HepG2 (cell line): ENCODE measurements around the gene SDHAF1. TPM values are rescaled to one million over a fixed set of nuclear protein-coding genes. Genes with fewer than 3 reads are reported as not detected.
"Not testable (repeated sequence)": the region's sequence is repeated elsewhere in the genome, so short reads cannot be mapped to it uniquely, and the experiment has no call there.

ENCODE experiments used
- ATAC-seq: fragments of 200-7000 bp; cut with Tn5 transposase; 3 replicates; pipeline ENCODE4 v1.9.1; 2020; ENCODE audit warnings: mild to moderate bottlenecking, moderate library complexity
- BruUV-seq: library from RNA; stranded (reverse); fragments of 400-500 nt; replicated peaks from 2 replicates; lab custom pipeline; 2021; lab: Mats Ljungman, UMichigan
- CTCF ChIA-PET: fragments of 300-600 bp; formaldehyde crosslinking; extraction: SDS; loops from one replicate; lab custom pipeline; 2021; ENCODE audit warnings: low total read pairs, inconsistent platforms, low intra/inter-chr PET ratio; lab: Yijun Ruan, JAX
- POLR2A ChIA-PET: fragments of 350-600 bp; sonication (Branson Sonifier 250); formaldehyde crosslinking; loops from one replicate; lab custom pipeline; 2020; ENCODE audit warnings: antibody characterized with exemption, inconsistent platforms; lab: Yijun Ruan, JAX
- DNase-seq: peaks from one replicate; pipeline ENCODE4 v3.0.0-alpha.2; 2015; ENCODE audit warnings: low spot score
- FAIRE-seq: peaks from 3 replicates; lab custom pipeline; 2011; peaks lifted over from hg19 to GRCh38; lab: Jason Lieb, UNC
- H2AFZ ChIP-seq: one replicate; pipeline ENCODE4 v1.6.1; 2011; ENCODE audit warnings: low read length, inconsistent platforms
- H3K27ac ChIP-seq: fragments of 300-600 bp; 3 replicates; pipeline ENCODE4 v1.8.0; 2011; ENCODE audit warnings: mixed run types, mild to moderate bottlenecking, mixed read lengths, low read length, inconsistent platforms; ENCODE audit not compliant: insufficient read depth; ENCODE audit errors: extremely low read length
- H3K27me3 ChIP-seq, 2 experiments: fragments of 200-600 bp in 1 of 2; 2 replicates in 1 of 2; 3 replicates in 1 of 2; pipeline versions ENCODE4 v1.6.0 to v1.8.0; 2011; ENCODE audit warnings: low read length in 2 of 2, mild to moderate bottlenecking in 2 of 2, moderate library complexity in 2 of 2, inconsistent platforms in 1 of 2; ENCODE audit not compliant: insufficient read depth in 2 of 2, control insufficient read depth in 1 of 2
- H3K36me3 ChIP-seq, 2 experiments: fragments of 200-600 bp in 1 of 2; replicated peaks in 1 of 2; 2 replicates in 1 of 2; 3 replicates in 1 of 2; pipeline versions ENCODE4 v1.5.1 to v1.8.0; 2011; ENCODE audit warnings: low read length in 2 of 2, inconsistent platforms in 1 of 2; ENCODE audit not compliant: insufficient read depth in 2 of 2, control insufficient read depth in 1 of 2
- H3K4me1 ChIP-seq: 2 replicates; pipeline ENCODE4 v1.5.1; 2012; ENCODE audit warnings: low read length, inconsistent platforms; ENCODE audit not compliant: insufficient read depth
- H3K4me2 ChIP-seq: 2 replicates; pipeline ENCODE4 v1.6.0; 2011; ENCODE audit warnings: low read depth, low read length, inconsistent platforms
- H3K4me3 ChIP-seq, 3 experiments: fragments of 200-600 bp in 1 of 3; sonication (generic), shearing (Covaris generic) in 1 of 3; replicated peaks in 1 of 3; 2 replicates each; pipeline ENCODE4 v1.5.1; 2011 to 2016; ENCODE audit warnings: low read length in 3 of 3, inconsistent platforms in 2 of 3, low read depth in 2 of 3, mild to moderate bottlenecking in 2 of 3, control low read depth in 1 of 3, mixed read lengths in 1 of 3; ENCODE audit not compliant: insufficient read depth in 1 of 3
- H3K79me2 ChIP-seq: one replicate; pipeline ENCODE4 v1.6.1; 2011; ENCODE audit warnings: low read length, inconsistent platforms; ENCODE audit not compliant: insufficient read depth
- H3K9ac ChIP-seq: 2 replicates; pipeline ENCODE4 v1.6.0; 2011; ENCODE audit warnings: mild to moderate bottlenecking, low read depth, low read length, inconsistent platforms; ENCODE audit not compliant: insufficient read depth
- H3K9me3 ChIP-seq: 2 replicates; pipeline ENCODE4 v1.5.1; 2012; ENCODE audit warnings: mild to moderate bottlenecking, low read length
- H4K20me1 ChIP-seq: 2 replicates; pipeline ENCODE4 v1.6.0; 2011; ENCODE audit warnings: inconsistent platforms, mild to moderate bottlenecking, low read length, moderate library complexity; ENCODE audit not compliant: insufficient read depth
- HES4 ChIP-seq: sonication (generic); formaldehyde crosslinking; IDR thresholded peaks from 2 replicates; pipeline ENCODE4 v1.9.0; 2021; ENCODE audit warnings: mild to moderate bottlenecking, missing genetic modification reagents, borderline replicate concordance
- KDM4B ChIP-seq: sonication (generic); formaldehyde crosslinking; IDR thresholded peaks from 2 replicates; pipeline ENCODE4 v1.4.0; 2020; ENCODE audit warnings: missing genetic modification reagents
- KLF13 ChIP-seq: sonication (generic); formaldehyde crosslinking; IDR thresholded peaks from 2 replicates; pipeline ENCODE4 v1.4.0; 2020; ENCODE audit warnings: mild to moderate bottlenecking, missing genetic modification reagents
- NCOA5 ChIP-seq: sonication (generic); formaldehyde crosslinking; IDR thresholded peaks from 2 replicates; pipeline ENCODE4 v1.4.0; 2020; ENCODE audit warnings: missing genetic modification reagents
- NR2F6 ChIP-seq, 2 experiments: IDR thresholded peaks; 2 replicates each; pipeline ENCODE4 v1.6.1; 2016; ENCODE audit warnings: antibody characterized with exemption in 1 of 2, mild to moderate bottlenecking in 1 of 2
- TRIM22 ChIP-seq: fragments of 450-650 bp; IDR thresholded peaks from 2 replicates; pipeline ENCODE4 v1.6.1; 2017
- ZNF142 ChIP-seq: sonication (generic); formaldehyde crosslinking; IDR thresholded peaks from 2 replicates; pipeline ENCODE4 v1.4.0; 2020; ENCODE audit warnings: missing genetic modification reagents
- ZNF350 ChIP-seq: sonication (generic); formaldehyde crosslinking; IDR thresholded peaks from 2 replicates; pipeline ENCODE4 v1.4.0; 2020; ENCODE audit warnings: mild to moderate bottlenecking, low read depth, missing genetic modification reagents, borderline replicate concordance
- WGBS: methylation state at CpG from one replicate; pipeline ENCODE4 v1.1.6; 2017; ENCODE audit warnings: low lambda C conversion rate; 5-methylcytosine and 5-hydroxymethylcytosine counted together
- in situ Hi-C: cut with HindIII; loops from 2 replicates; pipeline ENCODE4 v1.10.0; 2017; ENCODE audit warnings: low pct_unique_long_range_greater_than_20kb; ENCODE audit not compliant: extremely low pct_ligation_motif_present
- intact Hi-C: fragments of 100-400 bp; cut with micrococcal nuclease; formaldehyde crosslinking; loops from one replicate; pipeline ENCODE4 v1.10.0; 2022; ENCODE audit not compliant: unreplicated experiment
- polyA plus RNA-seq, 8 experiments: library from polyadenylated mRNA; depleted of rRNA in 3 of 8; stranded (reverse) in 7 of 8; unstranded in 1 of 8; fragments of >200 nt; fragmentation: Illumina TruSeq in 4 of 8; extraction: Trizol in 4 of 8; gene quantifications; 2 replicates each; pipeline versions ENCODE4 v1.2.1 to v1.2.3, GENCODE V29; 2011 to 2016; ENCODE audit warnings: low read depth in 4 of 8, missing spikeins in 1 of 8, mixed read lengths in 1 of 8; ENCODE audit not compliant: insufficient read depth in 1 of 8
- total RNA-seq, 5 experiments: library from RNA; depleted of rRNA; stranded (reverse); fragments of >200 nt; fragmentation: Illumina TruSeq; extraction: Trizol; gene quantifications; 2 replicates each; pipeline ENCODE4 v1.2.3, GENCODE V29; 2016; ENCODE audit warnings: low read depth in 1 of 5

SDHAF1 gene
- total and polyA plus RNA-seq, 2 of the 13 experiments (the other 11 are each of a cell fraction or from before 2014, with no cell fraction given) = 17.8 to 22.8 TPM

- H3K9me3 ChIP-seq = no peaks in the 10 kb centered on the region
- H3K4me2 ChIP-seq = no peak overlapping the region
- POLR2A ChIA-PET = no interaction called here
- 17% methylated on average over 17 of the region's 20 CpGs for WGBS
- CTCF ChIA-PET = no interaction called here
- in situ Hi-C loops = no loop called here
- H3K9ac ChIP-seq = no peak overlapping the region
- no peak overlapping the region for H3K27ac ChIP-seq
- no peak overlapping the region for H3K4me3 ChIP-seq
- peaks cover 1 to 19% of the 10 kb centered on the region in 2 experiments; a peak in 3 of 5 replicates for H3K27me3 ChIP-seq
- DNase-seq = no peak
- no peak for ATAC-seq
- intact Hi-C loops = no loop called here
- no peaks in the 10 kb centered on the region for H3K4me1 ChIP-seq
- BruUV-seq = no TSS peak
- no peak overlapping the region for H2AFZ ChIP-seq
- no peaks in the 10 kb centered on the region for H4K20me1 ChIP-seq
- no peaks in the 10 kb centered on the region for H3K79me2 ChIP-seq
- TF ChIP-seq NCOA5 (CRISPR knock-in tag) (no peak), NR2F6 (IDR thresholded peaks at IDR 0.05) (no peak), NR2F6 (CRISPR knock-in tag; IDR thresholded peaks at IDR 0.05) (no peak), KDM4B (CRISPR knock-in tag) (no peak), KLF13 (CRISPR knock-in tag) (no peak), TRIM22 (no peak), ZNF350 (CRISPR knock-in tag) (no peak), ZNF142 (CRISPR knock-in tag) (no peak), HES4 (CRISPR knock-in tag) (no peak)
- H3K36me3 ChIP-seq = no peaks in the 10 kb centered on the region
- no peak for FAIRE-seq
Measured at GRCh38 chr19:35978832-35979365, 16.1 kb upstream of the SDHAF1 start.

GRCh38 chr19:35980997-35981396, 14.0 kb upstream of the SDHAF1 start:
- DNase-seq, FAIRE-seq, H3K9ac ChIP-seq, H3K79me2 ChIP-seq, H3K4me1 ChIP-seq, H3K4me3 ChIP-seq, H3K27ac ChIP-seq, H2AFZ ChIP-seq, H3K9me3 ChIP-seq, H3K4me2 ChIP-seq, in situ Hi-C loops, intact Hi-C loops, BruUV-seq, POLR2A ChIA-PET, ATAC-seq, CTCF ChIA-PET, H3K36me3 ChIP-seq, H4K20me1 ChIP-seq: not testable (repeated sequence)
- H3K27me3 ChIP-seq = peaks cover 1 to 38% of the 10 kb centered on the region in 2 experiments; a peak in 4 of 5 replicates
- WGBS = 6% methylated on average over 4 of the region's 4 CpGs
